IMR-90 (cell line): ENCODE results near the gene CHRNA7. TPM values are rescaled to one million over a fixed set of nuclear protein-coding genes. Genes with fewer than 3 reads are reported as not detected.
"Not testable (repeated sequence)": the region's sequence is repeated elsewhere in the genome, so short reads cannot be mapped to it uniquely, and the experiment has no call there.

ENCODE experiments used
- ATAC-seq: fragments of 200-7000 bp; cut with Tn5 transposase; 2 replicates; pipeline ENCODE4 v1.9.1; 2020; ENCODE audit warnings: low read depth, mild to moderate bottlenecking, moderate library complexity
- BruUV-seq: library from RNA; stranded (reverse); fragments of 400-500 nt; replicated peaks from 2 replicates; lab custom pipeline; 2021; lab: Mats Ljungman, UMichigan
- CTCF ChIA-PET: fragments of 300-600 bp; formaldehyde crosslinking; extraction: SDS; loops from one replicate; lab custom pipeline; 2021; ENCODE audit warnings: antibody characterized with exemption; lab: Yijun Ruan, JAX
- POLR2A ChIA-PET: fragments of 300-600 bp; sonication (Branson Sonifier 250); formaldehyde crosslinking; loops from one replicate; lab custom pipeline; 2022; ENCODE audit warnings: antibody characterized with exemption; ENCODE audit not compliant: unreplicated experiment; lab: Charles Lee
- DNase-seq: peaks from one replicate; pipeline ENCODE4 v3.0.0; 2013
- H2AFZ ChIP-seq: replicated peaks from 2 replicates; pipeline ENCODE3; 2013; ENCODE audit warnings: low read length, mild to moderate bottlenecking; ENCODE audit not compliant: poor library complexity
- H2AK5ac ChIP-seq: 2 replicates; pipeline ENCODE4 v1.6.1; 2013; ENCODE audit warnings: low read depth, low read length, inconsistent platforms
- H2AK9ac ChIP-seq: replicated peaks from 2 replicates; pipeline ENCODE3; 2013; ENCODE audit warnings: mild to moderate bottlenecking, low read depth, low read length, moderate library complexity; ENCODE audit not compliant: poor library complexity
- H2BK120ac ChIP-seq: 2 replicates; pipeline ENCODE4 v1.6.1; 2013; ENCODE audit warnings: low read depth, low read length, inconsistent platforms
- H2BK15ac ChIP-seq: 3 replicates; pipeline ENCODE4 v1.6.1; 2013; ENCODE audit warnings: low read depth, low read length, inconsistent platforms
- H2BK20ac ChIP-seq: 2 replicates; pipeline ENCODE4 v1.6.1; 2013; ENCODE audit warnings: low read depth, mild to moderate bottlenecking, inconsistent platforms, low read length, moderate library complexity
- H2BK5ac ChIP-seq: 2 replicates; pipeline ENCODE4 v1.6.1; 2013; ENCODE audit warnings: mild to moderate bottlenecking, low read depth, low read length, inconsistent platforms; ENCODE audit not compliant: poor library complexity, severe bottlenecking
- H3K14ac ChIP-seq: replicated peaks from 2 replicates; pipeline ENCODE4 v1.6.1; 2013; ENCODE audit warnings: low read depth, low read length, inconsistent platforms
- H3K18ac ChIP-seq: 2 replicates; pipeline ENCODE4 v1.6.1; 2013; ENCODE audit warnings: low read depth, low read length, control low read depth
- H3K23ac ChIP-seq: 2 replicates; pipeline ENCODE4 v1.6.1; 2013; ENCODE audit warnings: low read depth, low read length, inconsistent platforms
- H3K27ac ChIP-seq: 2 replicates; pipeline ENCODE4 v1.5.1; 2013; ENCODE audit warnings: mild to moderate bottlenecking, control low read depth, low read length; ENCODE audit not compliant: insufficient read depth
- H3K27me3 ChIP-seq: 2 replicates; pipeline ENCODE4 v1.6.1; 2013; ENCODE audit warnings: low read length; ENCODE audit not compliant: control insufficient read depth, insufficient read depth
- H3K36me3 ChIP-seq: 2 replicates; pipeline ENCODE4 v1.6.1; 2013; ENCODE audit warnings: low read length, mixed read lengths; ENCODE audit not compliant: control insufficient read depth, insufficient read depth
- H3K4ac ChIP-seq: 2 replicates; pipeline ENCODE4 v1.6.1; 2013; ENCODE audit warnings: low read depth, low read length, inconsistent platforms
- H3K4me1 ChIP-seq: 2 replicates; pipeline ENCODE4 v1.6.1; 2013; ENCODE audit warnings: low read length, mixed read lengths; ENCODE audit not compliant: control insufficient read depth, insufficient read depth
- H3K4me2 ChIP-seq: 2 replicates; pipeline ENCODE4 v1.6.1; 2013; ENCODE audit warnings: low read depth, mild to moderate bottlenecking, control low read depth, low read length, moderate library complexity
- H3K4me3 ChIP-seq: 2 replicates; pipeline ENCODE4 v1.5.1; 2013; ENCODE audit warnings: low read depth, mild to moderate bottlenecking, control low read depth, low read length, moderate library complexity; ENCODE audit not compliant: insufficient read depth
- H3K56ac ChIP-seq: 2 replicates; pipeline ENCODE4 v1.6.1; 2013; ENCODE audit warnings: low read length, inconsistent platforms; ENCODE audit not compliant: insufficient read depth; ENCODE audit errors: extremely low read depth
- H3K79me1 ChIP-seq, 2 experiments: 2 replicates each; pipeline ENCODE4 v1.6.1; 2013; ENCODE audit warnings: low read length in 2 of 2, inconsistent platforms in 1 of 2, low read depth in 1 of 2
- H3K9ac ChIP-seq: 2 replicates; pipeline ENCODE4 v1.6.1; 2013; ENCODE audit warnings: low read depth, low read length, control low read depth
- H3K9me1 ChIP-seq: 2 replicates; pipeline ENCODE4 v1.6.1; 2013; ENCODE audit warnings: low read length, inconsistent platforms; ENCODE audit not compliant: insufficient read depth
- H3K9me3 ChIP-seq: 2 replicates; pipeline ENCODE4 v1.6.1; 2013; ENCODE audit warnings: low read length; ENCODE audit not compliant: control insufficient read depth, insufficient read depth
- H4K20me1 ChIP-seq: 2 replicates; pipeline ENCODE4 v1.6.1; 2013; ENCODE audit warnings: low read length, inconsistent platforms; ENCODE audit not compliant: insufficient read depth
- H4K5ac ChIP-seq: 2 replicates; pipeline ENCODE4 v1.6.1; 2013; ENCODE audit warnings: mild to moderate bottlenecking, low read depth, low read length, control low read depth
- H4K8ac ChIP-seq, 2 experiments: 2 replicates each; pipeline ENCODE4 v1.6.1; 2013; ENCODE audit warnings: low read depth in 2 of 2, low read length in 2 of 2, control low read depth in 1 of 2, inconsistent platforms in 1 of 2
- H4K91ac ChIP-seq: 2 replicates; pipeline ENCODE4 v1.6.1; 2013; ENCODE audit warnings: low read depth, low read length, inconsistent platforms; ENCODE audit not compliant: insufficient read depth
- WGBS, 2 experiments: methylation state at CpG; one replicate each; pipeline versions ENCODE4 v1.1.5 to v1.1.7; 2013; ENCODE audit warnings: missing lambda C conversion rate in 2 of 2; ENCODE audit not compliant: insufficient read length in 1 of 2; ENCODE audit errors: extremely low coverage in 2 of 2; 5-methylcytosine and 5-hydroxymethylcytosine counted together
- dilution Hi-C: fragments of 300-500 bp; cut with HindIII; formaldehyde crosslinking; loops from one replicate; pipeline ENCODE4 v1.14.3; 2018; ENCODE audit warnings: low sequenced_read_pairs; ENCODE audit not compliant: unreplicated experiment
- in situ Hi-C: fragments of 300-500 bp; cut with MboI; formaldehyde crosslinking; loops from 3 replicates; pipeline ENCODE4 v1.14.3; 2019; ENCODE audit warnings: low sequenced_read_pairs, inconsistent platforms, mixed read lengths
- intact Hi-C: fragments of 100-400 bp; cut with micrococcal nuclease; formaldehyde crosslinking; loops from 2 replicates; pipeline ENCODE4 v1.10.0; 2022
- polyA plus RNA-seq, 3 experiments: library from polyadenylated mRNA; depleted of rRNA; stranded (reverse); fragments of >200 nt; gene quantifications; 2 replicates each; pipeline ENCODE4 v1.2.3, GENCODE V29; 2012; ENCODE audit warnings: low replicate concordance in 1 of 3
- total RNA-seq: library from RNA; depleted of rRNA; stranded (reverse); fragments of >200 nt; gene quantifications from 2 replicates; pipeline ENCODE4 v1.2.3, GENCODE V29; 2012

Gene CHRNA7
- total and polyA plus RNA-seq, 2 of the 4 experiments (the other 2 are of a cell fraction): 0.10 TPM; not detected in 1

- H3K4ac ChIP-seq, DNase-seq, H2BK120ac ChIP-seq, H4K8ac ChIP-seq, dilution Hi-C loops, H2BK15ac ChIP-seq, BruUV-seq, H3K4me2 ChIP-seq, H3K79me1 ChIP-seq, H3K9me3 ChIP-seq, H3K56ac ChIP-seq, H3K9ac ChIP-seq, H3K36me3 ChIP-seq, ATAC-seq, H3K23ac ChIP-seq, H3K18ac ChIP-seq, intact Hi-C loops, in situ Hi-C loops, H2BK20ac ChIP-seq, H2AK5ac ChIP-seq, H3K9me1 ChIP-seq, H2AK9ac ChIP-seq, H3K27ac ChIP-seq, CTCF ChIA-PET, H4K5ac ChIP-seq, POLR2A ChIA-PET, H3K4me3 ChIP-seq, H4K91ac ChIP-seq, H3K14ac ChIP-seq, H2BK5ac ChIP-seq, H4K20me1 ChIP-seq, H3K27me3 ChIP-seq, H3K4me1 ChIP-seq, H2AFZ ChIP-seq: not testable (repeated sequence)
- no CpG with 5 or more reads among the region's 18 CpGs for WGBS, 2 experiments
These were observed 123.7 kb downstream of the CHRNA7 start for GRCh38 chr15:32153868-32154623.

- H2BK5ac ChIP-seq, intact Hi-C loops, H2BK20ac ChIP-seq, BruUV-seq, H3K4me2 ChIP-seq, CTCF ChIA-PET, H3K27me3 ChIP-seq, H4K8ac ChIP-seq, H3K27ac ChIP-seq, H3K4me1 ChIP-seq, dilution Hi-C loops, H3K9me3 ChIP-seq, H3K4ac ChIP-seq, H3K4me3 ChIP-seq, H3K14ac ChIP-seq, in situ Hi-C loops, POLR2A ChIA-PET, H2AK5ac ChIP-seq, H2AK9ac ChIP-seq, H4K91ac ChIP-seq, H3K36me3 ChIP-seq, H3K18ac ChIP-seq, H2BK15ac ChIP-seq, H3K9ac ChIP-seq, H3K79me1 ChIP-seq, ATAC-seq, H2BK120ac ChIP-seq, H3K9me1 ChIP-seq, H2AFZ ChIP-seq, H3K23ac ChIP-seq, H3K56ac ChIP-seq, DNase-seq, H4K20me1 ChIP-seq, H4K5ac ChIP-seq: not testable (repeated sequence)
- WGBS, 2 experiments: no CpG with 5 or more reads among the region's 2 CpGs
These were observed 131.8 kb downstream of the CHRNA7 start for GRCh38 chr15:32162143-32162542.
